ENCODE data around the gene HSPA5.
"Not testable (repeated sequence)": the region's sequence is repeated elsewhere in the genome, so short reads cannot be mapped to it uniquely, and the experiment has no call there.

Gene HSPA5

GRCh38 chr9:125243792-125244260 lies 2.7 kb upstream of the HSPA5 start:
- no peak for DNase-seq (ENCODE audit: low read depth in 2 of 2, low spot score in 1 of 2)

GRCh38 chr9:125241863-125242739 lies 958 bp upstream of the HSPA5 start:
- peak in 1 of 2 donors; percentile 9 for DNase-seq (ENCODE audit: low read depth in 2 of 2, low spot score in 1 of 2)

- DNase-seq (ENCODE audit: low read depth in 2 of 2, low spot score in 1 of 2) = peak; percentile 9 to 10
Measured at GRCh38 chr9:125240649-125240999, 519 bp downstream of the HSPA5 start.

GRCh38 chr9:125239631-125240597 lies 1.2 kb downstream of the HSPA5 start:
- DNase-seq (ENCODE audit: low read depth in 2 of 2, low spot score in 1 of 2) = no peak

GRCh38 chr9:125238915-125239446 lies 2.2 kb downstream of the HSPA5 start:
- DNase-seq (ENCODE audit: low read depth in 2 of 2, low spot score in 1 of 2) = no peak

- no peak for DNase-seq (ENCODE audit: low read depth in 2 of 2, low spot score in 1 of 2)
Measured at GRCh38 chr9:125238127-125238914, 2.8 kb downstream of the HSPA5 start.

GRCh38 chr9:125236520-125237159 lies 4.5 kb downstream of the HSPA5 start:
- not testable (repeated sequence) for DNase-seq (ENCODE audit: low read depth in 2 of 2, low spot score in 1 of 2)

- no peak for DNase-seq (ENCODE audit: low read depth in 2 of 2, low spot score in 1 of 2)
Measured at GRCh38 chr9:125235804-125236519, 5.2 kb downstream of the HSPA5 start.

- DNase-seq (ENCODE audit: low read depth in 2 of 2, low spot score in 1 of 2) = not testable (repeated sequence)
Measured at GRCh38 chr9:125234099-125234498, 7.0 kb downstream of the HSPA5 start.

GRCh38 chr9:125233678-125234077 lies 7.5 kb downstream of the HSPA5 start:
- no peak for DNase-seq (ENCODE audit: low read depth in 2 of 2, low spot score in 1 of 2)

- no peak for DNase-seq (ENCODE audit: low read depth in 2 of 2, low spot score in 1 of 2)
Measured at GRCh38 chr9:125227761-125228160, 13.4 kb downstream of the HSPA5 start.

GRCh38 chr9:125224858-125225257 lies 16.3 kb downstream of the HSPA5 start:
- DNase-seq (ENCODE audit: low read depth in 2 of 2, low spot score in 1 of 2) = not testable (repeated sequence)

- no peak for DNase-seq (ENCODE audit: low read depth in 2 of 2, low spot score in 1 of 2)
Measured at GRCh38 chr9:125218621-125219020, 22.5 kb downstream of the HSPA5 start.

GRCh38 chr9:125214186-125214585 lies 27.0 kb downstream of the HSPA5 start:
- DNase-seq (ENCODE audit: low read depth in 2 of 2, low spot score in 1 of 2) = no peak

- DNase-seq (ENCODE audit: low read depth in 2 of 2, low spot score in 1 of 2) = no peak
Measured at GRCh38 chr9:125204477-125204876, 36.7 kb downstream of the HSPA5 start.

- DNase-seq (ENCODE audit: low read depth in 2 of 2, low spot score in 1 of 2) = no peak
Measured at GRCh38 chr9:125202846-125203618, 38.1 kb downstream of the HSPA5 start.

- DNase-seq (ENCODE audit: low read depth in 2 of 2, low spot score in 1 of 2) = peak; percentile 70 to 73
Measured at GRCh38 chr9:125200216-125201047, 40.7 kb downstream of the HSPA5 start, which contains the start of gene RABEPK. Gene RABEPK, plus strand, starts transcription at chr9:125200542. Its CDS starts 2,472 bp downstream, at chr9:125203014.

- not testable (repeated sequence) for DNase-seq (ENCODE audit: low read depth in 2 of 2, low spot score in 1 of 2)
Measured at GRCh38 chr9:125195591-125195990, 45.6 kb downstream of the HSPA5 start.

All from stimulated activated CD8-positive, alpha-beta memory T cell treated with anti-CD3 and anti-CD28 coated beads, Interleukin-4, amount 100 ng/mL, for 4 hours (primary cell).